Measurements from ENCODE around the gene POLR1E.

GRCh38 chr9:37451628-37452027 is 34.1 kb upstream of the POLR1E start:
- TF ChIP-seq POLR2A (IDR thresholded peaks at IDR 0.05; ENCODE audit: low read depth, low read length) (no peak), TAF1 (IDR thresholded peaks at IDR 0.05; ENCODE audit: low read depth, low read length) (no peak), POLR2AphosphoS5 (IDR thresholded peaks at IDR 0.05; ENCODE audit: low read depth, low read length) (no peak), PAX5 (IDR thresholded peaks at IDR 0.05; ENCODE audit: insufficient read depth, low read length, severe bottlenecking) (no peak), SPI1 (IDR thresholded peaks at IDR 0.05; ENCODE audit: low read depth, low read length) (no peak)

Data from GM12891 (cell line).